GM12872 (cell line): ENCODE data around the gene RASGRP2.

Experiments
- TF ChIP-seq, protein P1 (sequence below): IDR thresholded peaks from 3 replicates; pipeline ENCODE4 v1.5.1; 2011; ENCODE audit warnings: low read depth, mild to moderate bottlenecking, low read length, moderate library complexity; ENCODE audit not compliant: insufficient read depth

Gene RASGRP2

GRCh38 chr11:64768300-64768694 lies 24.4 kb upstream of the RASGRP2 start:
- TF ChIP-seq, protein P1, sequence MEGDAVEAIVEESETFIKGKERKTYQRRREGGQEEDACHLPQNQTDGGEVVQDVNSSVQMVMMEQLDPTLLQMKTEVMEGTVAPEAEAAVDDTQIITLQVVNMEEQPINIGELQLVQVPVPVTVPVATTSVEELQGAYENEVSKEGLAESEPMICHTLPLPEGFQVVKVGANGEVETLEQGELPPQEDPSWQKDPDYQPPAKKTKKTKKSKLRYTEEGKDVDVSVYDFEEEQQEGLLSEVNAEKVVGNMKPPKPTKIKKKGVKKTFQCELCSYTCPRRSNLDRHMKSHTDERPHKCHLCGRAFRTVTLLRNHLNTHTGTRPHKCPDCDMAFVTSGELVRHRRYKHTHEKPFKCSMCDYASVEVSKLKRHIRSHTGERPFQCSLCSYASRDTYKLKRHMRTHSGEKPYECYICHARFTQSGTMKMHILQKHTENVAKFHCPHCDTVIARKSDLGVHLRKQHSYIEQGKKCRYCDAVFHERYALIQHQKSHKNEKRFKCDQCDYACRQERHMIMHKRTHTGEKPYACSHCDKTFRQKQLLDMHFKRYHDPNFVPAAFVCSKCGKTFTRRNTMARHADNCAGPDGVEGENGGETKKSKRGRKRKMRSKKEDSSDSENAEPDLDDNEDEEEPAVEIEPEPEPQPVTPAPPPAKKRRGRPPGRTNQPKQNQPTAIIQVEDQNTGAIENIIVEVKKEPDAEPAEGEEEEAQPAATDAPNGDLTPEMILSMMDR = no peak

DNA sequence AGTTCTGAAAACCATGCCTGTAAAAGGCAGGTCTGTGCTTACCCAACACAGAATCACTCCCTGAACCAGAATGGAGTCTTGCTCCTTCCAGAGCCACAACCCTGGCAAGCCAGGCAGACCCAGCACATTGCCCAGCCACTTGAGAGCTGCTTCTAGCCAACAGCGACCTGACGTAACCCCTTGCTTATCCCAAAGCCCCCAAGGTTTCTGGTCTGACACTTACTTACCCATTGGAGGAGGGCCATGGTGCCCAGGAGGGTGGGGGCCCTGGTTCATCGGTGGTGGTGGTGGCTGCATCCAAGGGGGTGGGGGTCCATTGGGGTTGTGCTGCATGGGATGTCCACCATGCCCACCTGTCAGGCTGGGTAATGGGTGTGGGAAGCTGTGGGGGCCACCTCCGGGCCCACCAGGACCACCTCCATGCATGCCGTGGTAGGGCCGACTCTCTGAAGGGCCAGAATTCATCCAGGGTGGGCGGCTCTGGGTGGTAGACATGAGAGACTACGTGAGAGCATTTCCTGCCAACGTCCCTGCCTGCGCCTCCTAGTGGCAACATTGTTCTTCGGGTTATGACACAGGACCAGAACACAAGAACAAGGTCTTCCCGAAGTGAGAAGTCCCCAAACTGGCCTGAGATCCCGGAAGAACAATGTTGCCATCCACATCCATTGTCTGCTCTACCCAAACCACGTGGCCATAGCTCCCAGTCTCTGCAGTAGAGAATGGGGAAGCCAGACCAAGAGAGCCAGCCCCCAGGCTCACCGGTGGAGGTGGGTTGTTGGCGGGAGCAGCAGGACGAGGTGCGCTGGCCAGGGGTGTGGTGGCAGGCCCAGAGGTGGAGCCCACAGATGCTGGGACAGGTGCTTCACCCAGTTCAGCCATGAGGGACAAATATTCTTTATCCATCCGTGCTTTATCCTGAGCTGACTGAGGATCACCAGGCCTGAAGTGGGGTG lies 23.7 kb upstream of the RASGRP2 start:
- TF ChIP-seq, protein P1 = peak; percentile 85

GRCh38 chr11:64766881-64767280 lies 22.9 kb upstream of the RASGRP2 start:
- TF ChIP-seq, protein P1 = no peak

- TF ChIP-seq, protein P1 = no peak
Measured at GRCh38 chr11:64765851-64766665, 22.1 kb upstream of the RASGRP2 start.

DNA sequence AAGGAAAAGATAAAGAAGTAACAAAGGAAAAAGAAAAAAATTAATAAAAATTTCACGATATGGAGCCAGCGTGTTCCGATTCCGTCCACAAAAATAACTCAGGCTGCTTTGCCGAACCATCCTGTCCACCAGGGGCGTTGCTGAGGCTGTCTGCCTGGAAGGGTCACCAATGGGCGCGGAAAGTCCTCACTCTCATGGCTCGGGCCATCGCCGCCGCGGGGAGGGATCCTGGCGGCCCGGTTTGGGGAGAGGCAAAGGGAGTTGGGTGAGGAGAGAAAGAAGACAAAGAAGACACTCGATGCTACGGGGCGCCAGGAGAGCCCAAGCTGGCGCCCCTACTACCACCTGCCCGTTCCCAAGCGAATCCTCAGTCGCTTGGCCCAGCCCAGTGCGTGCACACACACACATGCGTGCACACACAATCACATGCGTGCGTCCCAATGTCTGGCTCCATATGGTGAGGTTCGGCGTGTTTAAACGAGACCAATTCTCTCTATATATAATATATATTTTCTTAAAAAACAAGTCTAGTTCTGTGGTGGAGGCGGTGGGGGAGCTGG lies 21.4 kb upstream of the RASGRP2 start:
- TF ChIP-seq, protein P1 = peak; percentile 28; the same call in 1 of the 3 replicates

- TF ChIP-seq, protein P1 = no peak
Measured at GRCh38 chr11:64764753-64765152, 20.8 kb upstream of the RASGRP2 start.
